ENCODE measurements around the gene QPCTL. TPM values are rescaled to one million over a fixed set of nuclear protein-coding genes. Genes with fewer than 3 reads are reported as not detected.
A peak's percentile ranks its signal among the peaks of the same experiment; 100 is the strongest.

QPCTL gene
- total and polyA plus RNA-seq, 10 of the 15 experiments (the other 5 are each of a cell fraction or from before 2014, with no cell fraction given), result 1.1 to 22.6 (median 11.2) TPM

GRCh38 chr19:45730368-45731288 lies 38.2 kb downstream of the QPCTL start, which contains the start of gene FBXO46 (continued):
- TF ChIP-seq MLLT1 (IDR thresholded peaks at IDR 0.05), result peak; percentile 99
- TF ChIP-seq TCF7 (IDR thresholded peaks at IDR 0.05; ENCODE audit: borderline replicate concordance), result no peak
- TF ChIP-seq SREBF2 (IDR thresholded peaks at IDR 0.05; ENCODE audit: low read length), result no peak
- peak; percentile 83; the same call in 2 of the 3 replicates for TF ChIP-seq POU2F2 (IDR thresholded peaks at IDR 0.05; ENCODE audit: borderline replicate concordance, low read depth, low read length)
- TF ChIP-seq POLR2A (IDR thresholded peaks at IDR 0.05; ENCODE audit: low read depth, low read length), result peak; percentile 87
- no peak for TF ChIP-seq BCLAF1 (IDR thresholded peaks at IDR 0.05)
- no peak for TF ChIP-seq SUZ12 (IDR thresholded peaks at IDR 0.05; ENCODE audit: unreplicated experiment)
- TF ChIP-seq YY1 (IDR thresholded peaks at IDR 0.05; ENCODE audit: low read depth, low read length), result peak; percentile 95
- no peak for TF ChIP-seq CHD1 (IDR thresholded peaks at IDR 0.05; ENCODE audit: low read depth, low read length)
- TF ChIP-seq IRF4 (IDR thresholded peaks at IDR 0.05; ENCODE audit: low read depth, low read length), result no peak
- TF ChIP-seq ATF3 (IDR thresholded peaks at IDR 0.05; ENCODE audit: borderline replicate concordance, extremely low read depth, low read depth, low read length), result no peak
- no peak for TF ChIP-seq ZNF217 (IDR thresholded peaks at IDR 0.05)
- TF ChIP-seq JUND (IDR thresholded peaks at IDR 0.05; ENCODE audit: low read depth, low read length), result no peak
- TF ChIP-seq IKZF2 (IDR thresholded peaks at IDR 0.05), result peak; percentile 20 to 31; a peak in 2 of 4 replicates
- TF ChIP-seq BHLHE40 (IDR thresholded peaks at IDR 0.05; ENCODE audit: borderline replicate concordance in 1 of 2, low read depth in 2 of 2, low read length in 1 of 2), result no peak
- no peak for TF ChIP-seq ZNF592 (IDR thresholded peaks at IDR 0.05)
- no peak for TF ChIP-seq BMI1 (IDR thresholded peaks at IDR 0.05; ENCODE audit: borderline replicate concordance)
- TF ChIP-seq RAD51 (IDR thresholded peaks at IDR 0.05), result no peak
- TF ChIP-seq ZNF384 (IDR thresholded peaks at IDR 0.05; ENCODE audit: borderline replicate concordance, low read depth, low read length), result 0 out of 2 replicates have a peak, but pooled peaks have one; percentile 3
- no peak for TF ChIP-seq ZNF24 (IDR thresholded peaks at IDR 0.05)
- TF ChIP-seq YBX1 (IDR thresholded peaks at IDR 0.05), result no peak
- peak; percentile 31; the same call in 1 of the 2 replicates for TF ChIP-seq RAD21 (IDR thresholded peaks at IDR 0.05; ENCODE audit: insufficient read depth, low read depth, low read length)
- peak; percentile 67 for TF ChIP-seq NBN (IDR thresholded peaks at IDR 0.05)
